IPS DF 19.7 (cell line): ENCODE measurements around the gene CASK.

Experiments
- DNase-seq: peaks from one replicate; pipeline ENCODE4 v3.0.0-alpha.2; 2013; ENCODE audit warnings: low read depth, low spot score

Gene CASK

DNA sequence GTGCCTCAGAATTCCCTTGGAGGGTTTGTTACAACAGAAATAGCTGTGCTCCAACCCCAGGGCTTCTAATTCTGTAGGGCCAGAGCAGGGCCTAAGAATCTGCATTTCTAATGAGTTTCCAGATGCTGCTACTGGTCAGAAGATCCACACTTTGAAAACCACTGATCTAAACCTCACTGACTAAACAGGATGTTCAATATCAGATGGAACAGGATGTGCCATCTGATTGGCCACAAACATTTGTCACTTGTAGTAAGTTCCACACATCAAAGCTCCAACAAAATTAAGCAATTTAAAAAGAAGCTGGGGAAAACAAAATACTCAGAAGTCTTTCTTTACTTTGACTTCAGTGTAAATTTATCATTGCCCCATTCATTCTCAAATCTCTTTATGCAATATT, 14.3 kb downstream of the CASK start:
- no peak for DNase-seq

DNA sequence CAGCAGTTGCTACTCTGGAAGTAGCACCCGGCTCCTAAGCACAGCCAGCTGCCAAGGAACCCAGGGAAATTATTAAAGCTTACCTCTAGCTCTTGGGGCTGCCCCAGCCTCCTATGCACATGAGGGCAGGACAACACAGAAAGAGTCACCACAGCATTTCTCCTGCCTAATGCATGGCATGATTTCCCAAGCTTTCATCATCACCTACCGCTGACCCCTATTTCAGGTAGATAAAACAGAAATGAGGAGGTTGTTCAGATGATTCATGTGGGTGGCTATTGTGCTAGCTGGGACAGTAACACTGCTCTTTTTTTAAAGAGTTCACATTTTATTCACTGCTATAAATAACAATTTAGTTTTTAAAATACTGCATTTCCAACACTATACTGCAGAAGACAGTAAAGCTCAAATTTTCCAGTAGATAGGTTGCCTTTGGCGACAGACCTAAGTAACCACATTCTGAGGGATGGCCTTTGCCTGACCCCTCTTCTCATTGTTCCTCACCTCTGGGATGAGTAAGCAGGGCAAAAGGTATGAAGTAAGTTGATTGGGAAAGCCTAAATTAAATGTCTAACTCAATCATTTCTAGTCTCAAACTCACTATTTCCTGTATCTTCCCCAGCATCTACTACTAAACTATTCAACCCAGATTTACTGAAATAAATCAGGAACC, 16.7 kb downstream of the CASK start:
- DNase-seq: no peak

DNA sequence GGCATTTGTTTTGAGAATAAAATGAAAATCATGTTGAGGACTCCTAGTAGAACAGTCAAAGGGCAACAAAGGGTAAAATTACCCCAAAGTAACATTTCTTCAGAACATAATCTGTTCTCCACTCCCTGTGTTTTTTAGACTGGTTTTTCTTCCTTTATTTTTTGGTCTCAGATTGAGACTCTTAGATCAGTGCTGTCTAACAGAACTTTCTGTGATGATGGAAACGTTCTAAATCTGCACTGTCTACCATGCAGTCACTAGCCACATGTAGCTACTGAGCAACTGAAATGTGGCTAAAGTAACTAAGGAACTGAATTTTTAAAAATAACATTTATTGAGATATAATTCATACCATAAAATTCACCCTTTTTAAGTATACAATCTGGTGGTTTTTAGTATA, 19.8 kb downstream of the CASK start:
- no peak for DNase-seq

DNA sequence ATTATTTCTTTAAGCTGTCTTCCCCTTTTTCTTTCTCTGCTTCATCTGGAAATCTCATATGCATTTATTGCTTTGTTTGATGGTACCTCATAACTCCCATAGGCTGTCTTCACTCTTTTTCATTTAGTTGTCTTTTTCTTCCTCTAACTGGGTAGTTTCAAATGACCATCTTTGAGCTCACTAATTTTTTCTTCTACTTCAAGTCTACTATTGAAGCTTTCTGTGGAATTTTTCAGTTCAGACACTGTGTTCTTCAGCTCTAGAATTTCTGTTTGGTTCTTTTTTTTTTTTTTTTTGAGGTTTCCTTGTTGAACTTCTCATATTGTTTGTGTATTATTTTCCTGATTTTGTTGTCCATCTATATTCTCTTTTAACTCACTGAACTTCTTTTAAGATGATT, 23.0 kb downstream of the CASK start:
- no peak for DNase-seq

DNA sequence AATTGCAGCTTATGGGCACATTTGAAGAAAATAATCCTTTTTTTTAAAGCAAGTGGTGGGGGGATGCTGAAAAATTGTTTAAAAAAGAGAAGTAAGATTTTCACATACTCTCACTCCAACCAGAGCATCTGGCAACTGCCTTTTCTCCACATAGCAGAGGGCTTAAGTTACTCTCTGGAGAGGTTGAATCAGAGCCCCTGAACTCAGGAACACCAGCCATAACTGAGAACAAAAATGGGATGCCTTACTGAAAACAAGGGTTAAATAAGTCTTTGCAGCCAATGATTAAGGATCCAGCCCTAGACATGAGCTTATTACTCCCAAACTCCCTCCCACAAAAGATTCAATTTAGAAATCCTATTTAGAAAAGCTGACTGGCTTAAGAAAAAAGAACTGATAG, 27.5 kb downstream of the CASK start:
- DNase-seq: no peak

DNA sequence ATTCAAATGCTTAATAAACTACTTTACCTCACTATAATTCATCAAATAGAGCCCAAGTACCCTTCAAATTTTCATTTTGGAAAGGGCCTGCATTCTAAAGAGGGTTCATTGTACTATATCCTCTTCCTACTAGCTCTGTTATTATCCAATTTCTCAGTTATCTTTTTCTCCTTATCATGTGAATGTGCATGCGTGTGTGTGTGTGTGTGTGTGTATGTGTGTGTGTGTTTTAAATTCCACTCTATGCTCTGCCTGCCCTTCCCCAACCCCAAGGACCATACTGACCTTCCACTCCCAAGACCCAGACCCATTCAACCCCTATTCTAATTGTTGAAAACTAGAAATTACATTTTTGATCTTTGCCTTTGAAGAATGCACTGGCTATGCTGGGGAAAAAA, 33.3 kb downstream of the CASK start:
- DNase-seq: no peak

DNA sequence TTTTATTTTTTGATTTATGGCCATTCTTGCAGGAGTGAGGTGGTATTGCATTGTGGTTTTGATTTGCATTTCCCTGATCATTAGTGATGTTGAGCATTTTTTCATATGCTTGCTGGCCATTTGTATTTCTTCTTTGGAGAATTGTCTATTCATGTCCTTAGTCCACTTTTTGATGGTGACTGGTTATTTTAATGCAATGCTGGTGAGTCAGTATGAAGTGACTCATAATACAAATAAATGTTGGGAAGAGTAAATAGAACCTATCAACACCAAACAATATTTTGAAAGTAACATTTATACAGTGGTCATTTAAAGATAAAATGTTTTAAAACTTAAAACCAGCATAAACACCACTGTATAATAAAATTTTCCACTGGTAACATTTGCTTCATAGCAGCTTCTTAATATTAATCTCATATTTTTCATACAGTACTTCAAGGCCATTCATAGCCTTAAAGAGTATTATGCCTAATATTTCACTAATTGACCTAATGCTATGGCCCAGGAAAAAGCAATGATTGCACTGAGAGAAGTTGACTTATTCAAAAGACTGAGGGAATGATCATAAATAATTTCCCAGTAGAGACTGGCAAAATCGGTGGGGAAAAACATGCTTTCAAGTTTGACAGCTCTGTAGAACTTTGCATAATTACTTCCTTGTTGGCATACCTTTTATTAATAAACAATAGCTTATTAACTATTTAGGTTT, 33.9 kb downstream of the CASK start:
- no peak for DNase-seq

DNA sequence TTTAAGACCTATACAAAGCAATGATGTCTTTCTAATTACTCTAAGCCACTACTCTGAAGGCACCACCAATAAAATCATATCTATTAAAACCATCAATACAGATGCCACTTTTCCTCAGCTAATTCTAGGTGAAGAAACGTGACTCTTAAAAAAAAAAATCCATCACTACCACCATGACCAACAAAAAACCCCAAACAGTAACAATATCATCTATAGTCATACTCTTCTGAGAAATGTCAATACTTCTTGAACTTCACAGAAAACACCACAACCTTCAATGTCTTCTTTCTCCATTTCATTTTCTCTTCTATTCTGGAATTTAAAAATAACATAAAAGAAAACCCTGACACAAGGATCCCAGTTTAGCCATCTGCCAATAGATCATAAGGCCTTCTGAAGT, 35.7 kb downstream of the CASK start:
- DNase-seq: no peak

DNA sequence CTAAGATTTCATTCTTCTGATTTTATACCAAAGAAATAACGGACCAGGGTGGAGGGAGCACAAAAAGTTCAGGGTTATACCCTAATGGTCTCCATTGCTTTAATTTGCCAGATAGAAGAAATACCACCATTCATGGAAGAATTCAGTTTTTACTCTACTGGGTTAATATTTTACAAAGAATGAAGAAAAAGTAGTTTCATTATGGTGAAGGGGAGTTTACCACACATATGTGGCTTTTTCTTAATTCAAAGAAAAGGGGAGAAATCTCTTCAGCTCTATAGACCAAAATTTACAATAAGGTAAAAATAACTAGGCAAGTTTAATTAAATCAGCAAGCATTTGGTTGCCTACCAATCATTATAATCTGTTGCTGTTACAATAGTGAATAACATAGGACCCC, 37.6 kb downstream of the CASK start:
- DNase-seq: no peak

DNA sequence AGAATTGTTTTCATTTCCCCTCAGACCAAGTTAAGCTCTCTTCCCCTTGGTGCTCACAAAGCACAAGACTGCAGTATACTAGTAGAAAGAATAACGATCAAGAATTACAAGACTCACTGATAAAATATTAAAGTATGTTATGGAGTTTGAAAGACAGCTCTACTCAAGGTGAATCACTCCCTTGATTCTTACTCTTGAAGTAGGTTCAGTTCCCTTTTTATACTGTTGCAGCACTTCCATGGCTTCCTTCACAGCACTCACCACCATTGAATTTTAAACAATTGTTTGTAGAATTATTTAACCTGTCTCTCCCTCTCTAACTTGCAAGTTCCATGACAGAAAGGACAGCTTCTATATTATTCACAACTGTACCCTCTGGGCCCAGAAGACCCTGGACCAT, 42.2 kb downstream of the CASK start:
- DNase-seq: no peak

DNA sequence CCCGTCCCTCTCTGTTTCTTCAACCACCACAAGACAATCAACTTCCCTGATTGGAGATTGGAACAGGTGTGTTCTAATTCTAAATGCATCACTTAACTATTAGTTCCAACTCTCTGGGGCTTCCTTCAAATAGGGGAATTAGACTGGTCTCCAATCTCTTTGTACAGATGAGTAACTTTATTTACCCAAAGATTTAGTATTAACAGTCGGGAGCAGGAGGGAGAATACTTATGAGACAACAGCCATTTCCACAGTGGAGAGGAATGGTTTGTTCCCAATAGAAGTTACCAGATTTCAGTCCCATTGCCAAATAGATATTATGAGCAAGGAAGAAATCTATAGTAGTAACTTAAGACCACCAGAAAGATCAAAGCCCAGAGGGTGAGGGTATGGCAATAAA, 46.2 kb downstream of the CASK start:
- DNase-seq: no peak

DNA sequence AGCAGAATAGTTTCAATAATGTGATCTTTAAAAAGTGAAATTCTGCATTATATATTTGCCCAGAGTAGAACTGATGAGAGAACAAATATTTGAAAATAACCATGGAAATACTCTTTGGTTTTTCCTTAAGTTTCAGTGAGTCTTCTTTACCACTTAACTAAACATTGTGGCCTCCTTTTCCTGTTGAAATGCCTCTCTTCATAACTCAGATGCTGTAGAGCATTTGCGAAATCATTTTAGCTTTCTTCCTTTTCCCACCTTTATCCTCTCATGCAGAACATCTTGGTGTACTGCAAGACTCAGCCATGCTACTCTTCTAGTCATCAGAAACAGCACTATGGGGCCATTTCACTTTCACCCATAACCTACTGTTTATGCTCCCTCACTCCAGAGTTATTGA, 48.2 kb downstream of the CASK start:
- no peak for DNase-seq

DNA sequence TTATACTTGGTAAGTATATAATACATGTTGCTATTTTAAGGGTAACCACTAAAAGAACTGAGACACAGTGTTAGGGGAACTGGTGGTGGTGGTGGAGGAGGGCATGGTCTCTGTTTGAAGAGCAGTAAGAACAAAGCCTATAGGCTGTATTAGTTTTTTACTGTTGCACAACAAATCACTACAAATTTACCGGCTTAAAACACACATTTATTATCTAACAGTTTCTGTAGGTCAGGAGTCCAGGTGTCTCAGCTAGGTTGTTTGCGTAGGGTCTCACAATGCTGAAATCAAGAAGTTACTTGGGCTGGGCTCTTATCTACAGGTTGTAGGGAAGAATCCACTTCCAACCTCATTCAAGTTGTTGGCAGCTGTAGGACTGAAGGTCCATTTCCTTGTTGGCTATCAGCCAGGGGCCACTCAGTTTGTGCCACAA, 52.6 kb downstream of the CASK start:
- DNase-seq: no peak

DNA sequence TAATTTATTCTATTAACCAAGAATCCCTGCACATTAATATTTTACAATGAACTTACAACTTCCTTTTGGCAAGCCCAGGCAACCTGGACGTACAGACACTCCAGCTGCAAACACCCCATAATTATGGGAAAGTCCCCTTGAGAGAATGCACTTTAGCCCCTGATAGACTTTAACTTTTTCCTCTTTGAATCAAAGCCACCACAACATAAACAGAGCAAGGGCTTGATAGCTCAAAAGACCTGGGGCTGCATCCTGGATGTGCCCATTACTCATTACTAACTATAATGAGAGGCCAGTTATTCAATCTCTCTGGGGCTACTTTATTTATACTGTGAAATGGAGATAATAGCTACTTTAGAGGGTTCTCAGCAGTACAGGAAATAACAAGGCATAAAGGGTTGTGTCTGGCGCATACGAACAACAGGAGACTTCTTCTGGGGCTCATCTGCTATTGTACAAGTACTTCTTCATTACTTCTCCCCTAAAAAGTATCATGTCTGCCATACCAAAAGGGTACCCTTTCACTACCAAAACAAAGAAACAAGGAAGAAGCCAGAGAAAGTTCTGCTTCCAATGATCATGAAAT, 54.9 kb downstream of the CASK start:
- no peak for DNase-seq

DNA sequence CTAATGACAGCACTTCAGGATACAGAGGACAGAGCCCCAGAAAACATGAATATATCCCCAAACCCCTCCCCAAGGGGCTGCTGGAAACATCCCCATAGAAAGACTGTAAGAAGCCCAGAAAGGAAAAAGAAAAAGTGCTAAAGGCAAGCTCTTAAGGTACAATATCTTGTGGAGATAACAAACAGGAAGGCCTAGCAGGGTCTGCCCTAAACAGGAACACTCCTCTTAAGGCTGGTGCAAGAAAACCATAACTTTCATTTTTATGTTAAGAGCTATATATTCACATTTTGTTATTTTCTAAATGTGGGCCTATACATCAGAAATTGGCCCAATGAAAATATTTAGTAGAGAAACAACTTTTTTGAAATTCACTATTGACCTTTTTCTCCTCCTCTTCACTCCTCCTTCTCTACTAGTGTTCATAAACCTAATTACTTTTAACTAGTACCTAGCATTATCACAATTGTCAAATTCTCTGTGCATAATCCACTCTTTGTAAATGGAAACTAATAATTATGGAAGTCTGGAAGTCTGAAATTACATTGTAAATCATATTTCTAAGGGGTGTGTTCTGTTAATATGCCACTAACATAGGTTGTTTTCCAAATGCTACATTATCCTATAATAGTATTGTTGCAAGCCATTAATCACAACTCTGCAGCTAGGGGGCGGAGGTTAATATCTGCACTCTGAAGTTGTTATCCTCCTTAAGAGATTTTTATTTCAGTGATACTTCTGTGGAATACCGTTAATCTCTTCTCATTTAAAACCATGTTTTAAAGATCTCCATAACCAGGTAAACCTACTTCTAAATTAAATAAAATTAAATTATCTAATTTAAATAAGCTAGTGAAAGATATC, 59.8 kb downstream of the CASK start:
- DNase-seq: no peak

DNA sequence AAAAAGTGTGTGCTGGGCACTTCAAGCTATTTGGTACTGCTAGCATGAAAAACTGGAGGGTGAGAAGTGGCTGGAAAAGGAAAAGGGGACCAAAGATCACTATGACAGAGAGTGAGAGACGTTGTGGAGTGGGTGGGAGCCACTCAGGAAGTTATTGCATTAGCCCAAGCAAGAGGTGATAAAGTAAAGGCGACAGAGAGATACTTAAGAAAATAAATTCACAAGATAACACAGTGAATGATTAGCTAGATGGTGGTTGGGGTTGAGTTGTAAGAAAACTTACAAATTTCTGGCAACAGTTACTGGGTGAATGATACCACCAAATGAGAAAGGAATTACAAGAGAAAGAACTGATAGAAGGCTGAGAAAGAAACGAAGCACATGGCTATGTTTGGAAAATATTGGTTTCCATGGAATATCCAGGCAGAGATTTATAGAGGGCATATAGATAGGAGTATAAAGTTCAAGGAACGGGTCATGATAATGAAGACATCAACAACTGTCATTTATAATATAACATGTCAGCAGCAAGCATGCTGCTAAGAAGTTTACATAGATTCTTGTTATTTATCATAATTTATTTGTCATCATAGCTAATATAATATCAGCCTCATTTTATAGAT, 60.7 kb downstream of the CASK start:
- no peak for DNase-seq

DNA sequence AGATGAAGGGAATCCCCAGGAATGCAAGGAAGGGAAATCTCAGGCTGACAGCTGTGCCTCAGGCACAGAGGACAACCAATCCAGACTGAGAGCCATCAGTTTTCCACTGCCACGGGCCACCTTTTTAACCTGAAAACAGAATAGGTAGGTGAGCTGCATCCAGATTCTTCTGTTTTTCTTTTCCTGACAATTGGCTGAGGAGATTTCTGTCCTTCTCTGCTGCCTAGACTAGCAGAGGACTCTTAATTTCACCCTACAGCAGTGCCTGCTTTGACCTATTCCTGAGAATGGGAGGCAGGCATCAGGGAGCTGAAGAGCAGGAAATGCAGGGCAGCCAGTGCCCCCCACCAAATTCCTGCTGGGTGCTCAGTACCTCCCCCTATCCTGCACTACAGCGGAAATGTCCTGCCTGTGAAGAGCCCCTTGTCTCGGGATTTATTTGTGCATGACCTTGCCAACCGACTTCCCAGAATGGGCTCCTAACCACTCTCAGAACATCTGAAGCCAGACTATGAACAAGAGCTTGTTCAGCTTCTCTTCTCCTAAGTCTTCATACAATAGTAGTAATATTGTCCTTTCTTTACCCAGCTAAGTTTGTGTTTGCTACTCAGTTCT, 65.1 kb downstream of the CASK start:
- DNase-seq: peak; percentile 3

DNA sequence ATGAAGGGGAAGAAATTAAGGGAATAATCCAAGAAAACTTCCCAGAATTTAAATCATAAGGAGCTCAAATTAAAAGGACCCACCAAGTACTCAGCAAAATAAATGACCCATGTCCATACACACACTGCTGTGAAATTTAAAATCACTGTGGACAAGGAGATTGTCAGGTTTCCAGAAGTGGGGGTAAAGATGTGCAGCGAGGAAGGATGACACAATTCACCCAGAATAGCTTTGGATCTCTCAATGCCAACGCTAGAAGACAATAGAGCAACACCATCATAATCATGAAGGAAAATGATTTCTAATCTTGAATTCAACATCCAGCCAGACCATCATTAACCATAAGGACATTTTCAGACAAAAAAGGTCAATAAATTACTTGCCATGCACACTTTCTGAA, 65.7 kb downstream of the CASK start:
- no peak for DNase-seq

DNA sequence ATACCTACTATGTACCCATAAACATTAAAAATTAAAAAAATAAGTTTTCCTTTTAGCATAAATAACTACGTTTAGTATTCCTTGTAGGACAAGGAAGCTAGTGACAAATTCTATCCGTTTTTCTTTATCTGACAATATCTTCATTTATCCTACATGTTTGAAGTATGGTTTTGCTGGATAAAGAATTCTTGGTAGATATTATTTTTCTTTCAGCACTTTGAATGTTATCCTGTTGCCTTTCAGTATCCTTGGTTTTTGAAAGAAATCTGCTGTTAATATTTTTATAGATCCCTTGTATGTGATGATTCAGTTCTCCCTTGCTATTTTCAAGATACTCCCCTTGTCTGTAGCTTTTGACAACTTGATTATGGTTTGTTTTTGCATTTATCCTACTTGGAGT, 76.6 kb downstream of the CASK start:
- DNase-seq: no peak

DNA sequence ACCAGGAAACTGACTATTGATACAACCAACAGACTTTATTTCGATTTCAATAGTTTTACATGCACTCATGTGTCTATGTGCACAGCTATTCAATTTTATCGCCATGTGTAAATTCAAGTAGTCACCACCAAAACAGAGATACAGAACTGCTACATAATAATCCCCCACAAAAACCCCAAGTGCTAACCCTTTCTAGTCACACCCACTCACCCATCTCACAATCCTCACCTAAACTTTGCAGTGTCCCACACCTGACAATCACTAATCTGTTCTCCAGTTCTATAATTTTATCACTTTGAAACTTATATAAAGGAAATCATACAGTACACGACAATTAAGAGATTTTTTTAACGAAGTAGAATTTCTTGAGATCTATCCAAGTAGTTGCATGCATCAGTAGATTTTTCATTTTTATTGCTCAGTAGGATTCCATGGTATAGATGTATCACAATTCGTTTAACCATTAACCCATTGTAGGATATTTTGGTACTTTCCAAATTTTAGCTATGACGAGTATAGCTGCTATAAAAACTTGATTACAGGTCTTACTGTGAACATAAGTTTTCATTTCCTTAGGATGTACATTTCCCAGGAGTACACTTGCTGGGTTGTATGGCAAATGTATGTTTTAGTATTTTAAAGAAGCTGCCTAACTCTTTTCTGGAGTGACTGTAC, 85.9 kb downstream of the CASK start:
- no peak for DNase-seq

DNA sequence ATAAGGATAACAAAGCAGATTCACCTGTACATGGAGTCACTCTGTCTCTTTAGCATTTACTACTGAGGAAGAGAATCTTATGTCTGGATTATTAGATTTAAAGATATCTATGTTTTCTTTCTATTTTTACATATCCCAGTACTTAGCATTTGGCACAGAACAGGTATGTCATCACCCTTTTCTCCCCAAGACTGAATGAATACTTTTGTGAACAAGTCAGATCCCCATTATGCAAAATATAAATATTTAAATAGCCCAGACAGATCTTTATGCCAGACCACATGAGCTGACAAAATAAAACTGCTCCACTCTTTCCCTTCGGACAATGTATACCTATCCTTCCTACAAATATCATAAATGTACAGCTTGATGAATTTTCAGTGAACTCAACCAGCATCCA, 94.5 kb downstream of the CASK start:
- DNase-seq: no peak
